Small intestine (tissue), 7 donors: ENCODE results near the gene SDCCAG8. TPM values are rescaled to one million over a fixed set of nuclear protein-coding genes. Genes with fewer than 3 reads are reported as not detected.

Experiments
- DNase-seq, 2 donors: peaks; one replicate each; pipeline versions ENCODE4 v3.0.0 to v3.0.0-alpha.2; 2013
- FAIRE-seq: peaks from 2 replicates; lab custom pipeline; 2012; peaks lifted over from hg19 to GRCh38; lab: Jason Lieb, UNC
- H3K27ac ChIP-seq, 3 donors: one replicate each; pipeline ENCODE4 v1.5.1; 2013; ENCODE audit warnings: low read length in 2 of 3, mild to moderate bottlenecking in 2 of 3, control low read depth in 1 of 3, inconsistent platforms in 1 of 3, low read depth in 1 of 3, moderate library complexity in 1 of 3
- H3K27me3 ChIP-seq, 3 donors: one replicate each; pipeline ENCODE4 v1.6.1; 2013; ENCODE audit warnings: low read length in 3 of 3, inconsistent platforms in 1 of 3; ENCODE audit not compliant: control insufficient read depth in 3 of 3, insufficient read depth in 3 of 3
- H3K36me3 ChIP-seq, 3 donors: one replicate each; pipeline ENCODE4 v1.6.1; 2013; ENCODE audit warnings: low read length in 3 of 3, inconsistent platforms in 1 of 3, low read depth in 1 of 3, mild to moderate bottlenecking in 1 of 3, moderate library complexity in 1 of 3; ENCODE audit not compliant: control insufficient read depth in 3 of 3, insufficient read depth in 2 of 3
- H3K4me1 ChIP-seq, 3 donors: one replicate each; pipeline ENCODE4 v1.6.1; 2013; ENCODE audit warnings: low read length in 2 of 3, inconsistent platforms in 1 of 3, low read depth in 1 of 3, mild to moderate bottlenecking in 1 of 3, moderate library complexity in 1 of 3; ENCODE audit not compliant: control insufficient read depth in 3 of 3, insufficient read depth in 2 of 3
- H3K4me3 ChIP-seq, 3 donors: one replicate each; pipeline ENCODE4 v1.5.1; 2013; ENCODE audit warnings: low read length in 3 of 3, control low read depth in 1 of 3, inconsistent platforms in 1 of 3, low read depth in 1 of 3, mild to moderate bottlenecking in 1 of 3, moderate library complexity in 1 of 3
- H3K9me3 ChIP-seq, 2 donors: one replicate each; pipeline ENCODE4 v1.6.1; 2013; ENCODE audit warnings: low read depth in 1 of 2, low read length in 1 of 2; ENCODE audit not compliant: control insufficient read depth in 2 of 2, insufficient read depth in 1 of 2
- WGBS, 3 donors: extraction: QIAGEN DNeasy Blood & Tissue Kit; methylation state at CpG; one replicate each; pipeline ENCODE4 v1.1.7; 2013; 5-methylcytosine and 5-hydroxymethylcytosine counted together
- polyA plus RNA-seq, 4 donors: library from polyadenylated mRNA; stranded (reverse) in 3 of 4; unstranded in 1 of 4; fragments of 200-250 nt in 3 of 4; fragments of 120-200 nt in 1 of 4; gene quantifications; one replicate each; pipeline versions ENCODE4 v1.2.1 to v1.2.3, GENCODE V29; 2013
- donor health status: healthy with polysubstance abuse.
- donor health status: control.
- donor health status: control.
- donor health status: Bipolar disorder and iron deficiency.
- donor health status: healthy.

Gene SDCCAG8
- polyA plus RNA-seq, 4 donors: 19.2 to 32.2 (median 23.6) TPM

GRCh38 chr1:243465081-243465480, 209.2 kb downstream of the SDCCAG8 start:
- no peak for FAIRE-seq
- WGBS, 3 donors: 94 to 98% (median 96%) methylated on average over 5 of the region's 5 CpGs

GRCh38 chr1:243465738-243466137, 209.9 kb downstream of the SDCCAG8 start:
- Histone ChIP-seq H3K27ac (no peak overlapping the region), H3K36me3 (peaks cover 0 to 10% (median 0%) of the 10 kb centered on the region in 3 donors), H3K27me3 (no peaks in the 10 kb centered on the region), H3K9me3 (no peaks in the 10 kb centered on the region), H3K4me1 (no peaks in the 10 kb centered on the region), H3K4me3 (no peak overlapping the region)
- DNase-seq (no peak), FAIRE-seq (no peak)
- WGBS, 3 donors: 70 to 81% (median 79%) methylated on average over 5 of the region's 5 CpGs

More at GRCh38 chr1:243465081-243465480, 209.2 kb downstream of the SDCCAG8 start:
- Histone ChIP-seq H3K4me1 (no peaks in the 10 kb centered on the region), H3K4me3 (no peak overlapping the region), H3K27ac (no peak overlapping the region), H3K36me3 (peaks cover 0 to 7% (median 0%) of the 10 kb centered on the region in 3 donors), H3K27me3 (no peaks in the 10 kb centered on the region), H3K9me3 (no peaks in the 10 kb centered on the region)
- DNase-seq: no peak

- DNase-seq (no peak), FAIRE-seq (no peak)
- H3K4me3 ChIP-seq: no peak overlapping the region
- peaks cover 0 to 11% (median 0%) of the 10 kb centered on the region in 3 donors for H3K36me3 ChIP-seq
- 96 to 99% (median 98%) methylated on average over 3 of the region's 3 CpGs for WGBS, 3 donors
- H3K9me3 ChIP-seq: no peaks in the 10 kb centered on the region
- H3K27me3 ChIP-seq: no peaks in the 10 kb centered on the region
- peaks cover 0 to 4% (median 0%) of the 10 kb centered on the region in 3 donors for H3K4me1 ChIP-seq
- no peak overlapping the region for H3K27ac ChIP-seq
These were observed 213.7 kb downstream of the SDCCAG8 start for GRCh38 chr1:243469497-243469896.

GRCh38 chr1:243470502-243470901, 214.7 kb downstream of the SDCCAG8 start:
- FAIRE-seq: no peak

GRCh38 chr1:243471026-243471685, 215.3 kb downstream of the SDCCAG8 start:
- Histone ChIP-seq H3K27ac (no peak overlapping the region), H3K4me1 (peaks cover 0 to 4% (median 0%) of the 10 kb centered on the region in 3 donors), H3K36me3 (peaks cover 0 to 18% (median 0%) of the 10 kb centered on the region in 3 donors), H3K4me3 (no peak overlapping the region), H3K9me3 (no peaks in the 10 kb centered on the region), H3K27me3 (no peaks in the 10 kb centered on the region)
- FAIRE-seq (no peak), DNase-seq (no peak)
- 86 to 93% (median 93%) methylated on average over 17 of the region's 17 CpGs for WGBS, 3 donors

More at GRCh38 chr1:243470502-243470901, 214.7 kb downstream of the SDCCAG8 start:
- Histone ChIP-seq H3K4me1 (peaks cover 0 to 4% (median 0%) of the 10 kb centered on the region in 3 donors), H3K36me3 (peaks cover 0 to 18% (median 0%) of the 10 kb centered on the region in 3 donors), H3K4me3 (no peak overlapping the region), H3K27ac (no peak overlapping the region), H3K27me3 (no peaks in the 10 kb centered on the region), H3K9me3 (no peaks in the 10 kb centered on the region)
- no peak for DNase-seq
- 87 to 94% (median 91%) methylated on average over 7 of the region's 7 CpGs for WGBS, 3 donors

- WGBS, 3 donors: 79 to 89% (median 85%) methylated on average over 3 of the region's 3 CpGs
- peaks cover 0 to 4% (median 0%) of the 10 kb centered on the region in 3 donors for H3K4me1 ChIP-seq
- FAIRE-seq: no peak
- H3K27ac ChIP-seq: peak overlapping the region in 1 of 3 donors; percentile 29
- no peak for DNase-seq
- H3K4me3 ChIP-seq: no peak overlapping the region
- H3K9me3 ChIP-seq: no peaks in the 10 kb centered on the region
- peaks cover 0 to 18% (median 0%) of the 10 kb centered on the region in 3 donors for H3K36me3 ChIP-seq
- H3K27me3 ChIP-seq: no peaks in the 10 kb centered on the region
These were observed 216.2 kb downstream of the SDCCAG8 start for GRCh38 chr1:243471754-243472745.

- Histone ChIP-seq H3K36me3 (peaks cover 0 to 18% (median 0%) of the 10 kb centered on the region in 3 donors), H3K27me3 (no peaks in the 10 kb centered on the region), H3K4me1 (peaks cover 0 to 4% (median 0%) of the 10 kb centered on the region in 3 donors), H3K27ac (peak overlapping the region in 1 of 3 donors; percentile 37), H3K4me3 (peak overlapping the region in 1 of 3 donors; percentile 12), H3K9me3 (no peaks in the 10 kb centered on the region)
- WGBS, 3 donors: 29 to 73% (median 63%) methylated on average over 9 to 12 of the region's 12 CpGs
- FAIRE-seq: no peak
- no peak for DNase-seq
These were observed 217.6 kb downstream of the SDCCAG8 start for GRCh38 chr1:243473227-243474135.
